SH-SY5Y (cell line): ENCODE measurements around the gene RERE.

Experiments used
- GATA2 ChIP-seq: IDR thresholded peaks from 2 replicates; pipeline ENCODE4 v1.6.1; 2011; ENCODE audit warnings: mild to moderate bottlenecking, low read depth, low read length
- GATA3 ChIP-seq: IDR thresholded peaks from 2 replicates; pipeline ENCODE4 v1.6.1; 2011; ENCODE audit warnings: low read depth, mild to moderate bottlenecking, low read length, moderate library complexity

GRCh38 chr1:8664887-8665286, 152.6 kb downstream of the RERE start:
- TF ChIP-seq GATA3, result no peak
- no peak for TF ChIP-seq GATA2
